Activated CD8-positive, alpha-beta T cell treated with anti-CD3 and anti-CD28 coated beads, Interleukin-2, amount 10 ng/mL, durations not matched to agents 7 days and 5 days (primary cell): ENCODE data around the gene RIMBP2. TPM values are rescaled to one million over a fixed set of nuclear protein-coding genes. Genes with fewer than 3 reads are reported as not detected.
"Not testable (repeated sequence)": the region's sequence is repeated elsewhere in the genome, so short reads cannot be mapped to it uniquely, and the experiment has no call there.

ENCODE experiments used
- ATAC-seq: fragments of 150-1000 bp; cut with Tn5 transposase; one replicate; pipeline ENCODE4 v1.10.0; 2021; ENCODE audit warnings: moderate library complexity
- CTCF ChIA-PET: fragments of 350-600 bp; sonication (Branson Sonifier 250); formaldehyde crosslinking; loops from one replicate; lab custom pipeline; 2021; ENCODE audit warnings: antibody characterized with exemption; lab: Charles Lee
- POLR2A ChIA-PET: fragments of 350-600 bp; sonication (Branson Sonifier 250); formaldehyde crosslinking; loops from one replicate; lab custom pipeline; 2021; ENCODE audit warnings: antibody characterized with exemption; lab: Charles Lee
- DNase-seq: peaks from one replicate; pipeline ENCODE4 v3.0.0-alpha.2; 2020
- H3K27ac Mint-ChIP-seq: one replicate; pipeline ENCODE4 v1.8.0; 2021; ENCODE audit warnings: mild to moderate bottlenecking, mixed read lengths
- H3K27me3 Mint-ChIP-seq: one replicate; pipeline ENCODE4 v1.8.0; 2021; ENCODE audit warnings: low read depth, mixed read lengths
- H3K36me3 Mint-ChIP-seq: one replicate; pipeline ENCODE4 v1.8.0; 2021; ENCODE audit warnings: low read depth, mixed read lengths
- H3K4me1 Mint-ChIP-seq: one replicate; pipeline ENCODE4 v1.8.0; 2021; ENCODE audit warnings: low read depth, mixed read lengths
- H3K4me3 Mint-ChIP-seq: one replicate; pipeline ENCODE4 v1.8.0; 2021; ENCODE audit warnings: mild to moderate bottlenecking, mixed read lengths
- H3K9me3 Mint-ChIP-seq: one replicate; pipeline ENCODE4 v1.8.0; 2022; ENCODE audit warnings: mixed read lengths; ENCODE audit not compliant: insufficient read depth
- total RNA-seq, 2 experiments: library from RNA; stranded (reverse); gene quantifications; one replicate each; pipeline ENCODE4 v1.2.3, GENCODE V29; 2021

RIMBP2 gene
- total RNA-seq: not detected

- Mint-ChIP-seq H3K36me3 (no peaks in the 10 kb centered on the region), H3K27me3 (peaks cover 48% of the 10 kb centered on the region), H3K4me1 (peaks cover 2% of the 10 kb centered on the region), H3K4me3 (no peak within 1 kb of the TSS), H3K27ac (no peak within 1 kb of the TSS), H3K9me3 (no peaks in the 10 kb centered on the region)
- ATAC-seq (no peak), DNase-seq (no peak)
- POLR2A ChIA-PET: no interaction called here
- CTCF ChIA-PET: no interaction called here
These were observed at the start of gene RIMBP2 for GRCh38 chr12:130715998-130716968. TSS of gene RIMBP2 (minus strand) at chr12:130716299. CDS start at chr12:130479013, 237,286 bp downstream.

- Mint-ChIP-seq H3K4me1 (no peaks in the 10 kb centered on the region), H3K27ac (no peak overlapping the region), H3K27me3 (peaks cover 7% of the 10 kb centered on the region), H3K4me3 (no peak overlapping the region), H3K9me3 (no peaks in the 10 kb centered on the region), H3K36me3 (no peaks in the 10 kb centered on the region)
- CTCF ChIA-PET: no interaction called here
- ATAC-seq (no peak), DNase-seq (peak; percentile 63)
- POLR2A ChIA-PET: no interaction called here
These were observed 49.1 kb upstream of the RIMBP2 start for GRCh38 chr12:130765186-130765659.

- POLR2A ChIA-PET: no interaction called here
- peaks cover 7% of the 10 kb centered on the region for H3K27me3 Mint-ChIP-seq
- no peaks in the 10 kb centered on the region for H3K36me3 Mint-ChIP-seq
- H3K27ac Mint-ChIP-seq: no peak overlapping the region
- DNase-seq (peak; percentile 83), ATAC-seq (no peak)
- H3K9me3 Mint-ChIP-seq: no peaks in the 10 kb centered on the region
- H3K4me3 Mint-ChIP-seq: no peak overlapping the region
- no peaks in the 10 kb centered on the region for H3K4me1 Mint-ChIP-seq
- CTCF ChIA-PET: no interaction called here
These were observed 48.5 kb upstream of the RIMBP2 start for GRCh38 chr12:130764475-130765185.

- no peaks in the 10 kb centered on the region for H3K36me3 Mint-ChIP-seq
- H3K27ac Mint-ChIP-seq: no peak overlapping the region
- H3K4me1 Mint-ChIP-seq: no peaks in the 10 kb centered on the region
- no peak for ATAC-seq
- H3K27me3 Mint-ChIP-seq: peaks cover 7% of the 10 kb centered on the region
- H3K9me3 Mint-ChIP-seq: no peaks in the 10 kb centered on the region
- CTCF ChIA-PET: no interaction called here
- no peak overlapping the region for H3K4me3 Mint-ChIP-seq
- peak; percentile 50 for DNase-seq
- POLR2A ChIA-PET: no interaction called here
These were observed 48.0 kb upstream of the RIMBP2 start for GRCh38 chr12:130764073-130764472.

GRCh38 chr12:130762319-130762675 is 46.2 kb upstream of the RIMBP2 start:
- ChIA-PET CTCF (interaction anchor here (0.6 to 2.7 kb wide), 3 partner anchors 50 to 73 kb away, joined by 3 to 9 read pairs (median 3); no protein-coding TSS in a partner anchor), POLR2A (no interaction called here)
- Mint-ChIP-seq H3K4me1 (no peaks in the 10 kb centered on the region), H3K9me3 (no peaks in the 10 kb centered on the region), H3K27me3 (peaks cover 3% of the 10 kb centered on the region), H3K4me3 (no peak overlapping the region), H3K27ac (peak overlapping the region; percentile 9), H3K36me3 (no peaks in the 10 kb centered on the region)
- ATAC-seq: no peak
- DNase-seq: no peak

GRCh38 chr12:130761537-130762318 is 45.6 kb upstream of the RIMBP2 start:
- DNase-seq: peak; percentile 64
- Mint-ChIP-seq H3K27ac (peak overlapping the region; percentile 22), H3K36me3 (no peaks in the 10 kb centered on the region), H3K9me3 (no peaks in the 10 kb centered on the region), H3K27me3 (peaks cover 3% of the 10 kb centered on the region), H3K4me1 (no peaks in the 10 kb centered on the region), H3K4me3 (peak overlapping the region; percentile 16)
- CTCF ChIA-PET: interaction anchor here (0.6 to 2.7 kb wide), 4 partner anchors 18 to 74 kb away, joined by 3 to 9 read pairs (median 3); no protein-coding TSS in a partner anchor
- POLR2A ChIA-PET: no interaction called here
- ATAC-seq: peak; percentile 48

GRCh38 chr12:130754234-130754901 is 38.3 kb upstream of the RIMBP2 start:
- Mint-ChIP-seq H3K27me3 (no peaks in the 10 kb centered on the region), H3K27ac (peak overlapping the region; percentile 88), H3K4me1 (peaks cover 7% of the 10 kb centered on the region), H3K9me3 (peaks cover 5% of the 10 kb centered on the region), H3K36me3 (peaks cover 5% of the 10 kb centered on the region), H3K4me3 (no peak overlapping the region)
- ATAC-seq: no peak
- ChIA-PET CTCF (no interaction called here), POLR2A (no interaction called here)
- no peak for DNase-seq

- ChIA-PET CTCF (no interaction called here), POLR2A (no interaction called here)
- Mint-ChIP-seq H3K27me3 (no peaks in the 10 kb centered on the region), H3K9me3 (peaks cover 5% of the 10 kb centered on the region), H3K27ac (no peak overlapping the region), H3K36me3 (peaks cover 5% of the 10 kb centered on the region), H3K4me3 (no peak overlapping the region), H3K4me1 (peaks cover 7% of the 10 kb centered on the region)
- no peak for DNase-seq
- no peak for ATAC-seq
These were observed 36.7 kb upstream of the RIMBP2 start for GRCh38 chr12:130752692-130753230.

GRCh38 chr12:130752037-130752436 is 35.9 kb upstream of the RIMBP2 start:
- H3K27me3 Mint-ChIP-seq, H3K36me3 Mint-ChIP-seq, POLR2A ChIA-PET, H3K9me3 Mint-ChIP-seq, H3K27ac Mint-ChIP-seq, ATAC-seq, H3K4me1 Mint-ChIP-seq, CTCF ChIA-PET, DNase-seq, H3K4me3 Mint-ChIP-seq: not testable (repeated sequence)

GRCh38 chr12:130748786-130749185 is 32.7 kb upstream of the RIMBP2 start:
- H3K27ac Mint-ChIP-seq: no peak overlapping the region
- H3K27me3 Mint-ChIP-seq: no peaks in the 10 kb centered on the region
- H3K9me3 Mint-ChIP-seq: no peaks in the 10 kb centered on the region
- no peaks in the 10 kb centered on the region for H3K4me1 Mint-ChIP-seq
- H3K4me3 Mint-ChIP-seq: no peak overlapping the region
- CTCF ChIA-PET: interaction anchor here (0.9 to 2.0 kb wide), 7 partner anchors 8 to 707 kb away, joined by 3 to 7 read pairs (median 5); no protein-coding TSS in a partner anchor
- DNase-seq: no peak
- no peaks in the 10 kb centered on the region for H3K36me3 Mint-ChIP-seq
- ATAC-seq: no peak
- POLR2A ChIA-PET: no interaction called here
